Measurements from ENCODE around the gene TTF1. TPM values are rescaled to one million over a fixed set of nuclear protein-coding genes. Genes with fewer than 3 reads are reported as not detected.

The TTF1 gene
- polyA plus RNA-seq, 1 experiment = 5.9 TPM

GRCh38 chr9:132409828-132410528 lies 3.3 kb upstream of the TTF1 start, which contains the start of gene CFAP77:
TSS of gene CFAP77 (plus strand) at chr9:132410211. CDS start at chr9:132410272, 61 bp downstream.
- ChIA-PET CTCF (interaction anchor here (0.6 to 1.9 kb wide), 7 partner anchors 13 to 613 kb away, joined by 3 to 6 read pairs (median 3); no protein-coding TSS in a partner anchor), POLR2A (interaction anchor here (0.6 kb wide), 1 partner anchor 55 kb away, joined by 4 read pairs; the partner anchor contains the start of gene SETX)
- TF ChIP-seq CTCF (IDR thresholded peaks at IDR 0.05; ENCODE audit: insufficient read depth, low read depth, low read length) = no peak
- peaks cover 24% of the 10 kb centered on the region for H3K27me3 ChIP-seq (ENCODE audit: control insufficient read depth, insufficient read depth, low read length)
- peak within 1 kb of the TSS; percentile 45 for H3K4me3 ChIP-seq (ENCODE audit: low read depth, low read length)
- DNase-seq (ENCODE audit: low read depth) = no peak
- H3K36me3 ChIP-seq (ENCODE audit: control insufficient read depth, insufficient read depth, low read length) = no peaks in the 10 kb centered on the region

GRCh38 chr9:132408521-132408920 lies 1.9 kb upstream of the TTF1 start:
- no peak for TF ChIP-seq CTCF (IDR thresholded peaks at IDR 0.05; ENCODE audit: insufficient read depth, low read depth, low read length)
- H3K36me3 ChIP-seq (ENCODE audit: control insufficient read depth, insufficient read depth, low read length) = no peaks in the 10 kb centered on the region
- H3K4me3 ChIP-seq (ENCODE audit: low read depth, low read length) = no peak overlapping the region
- ChIA-PET CTCF (no interaction called here), POLR2A (no interaction called here)
- H3K27me3 ChIP-seq (ENCODE audit: control insufficient read depth, insufficient read depth, low read length) = peaks cover 12% of the 10 kb centered on the region
- no peak for DNase-seq (ENCODE audit: low read depth)

DNA sequence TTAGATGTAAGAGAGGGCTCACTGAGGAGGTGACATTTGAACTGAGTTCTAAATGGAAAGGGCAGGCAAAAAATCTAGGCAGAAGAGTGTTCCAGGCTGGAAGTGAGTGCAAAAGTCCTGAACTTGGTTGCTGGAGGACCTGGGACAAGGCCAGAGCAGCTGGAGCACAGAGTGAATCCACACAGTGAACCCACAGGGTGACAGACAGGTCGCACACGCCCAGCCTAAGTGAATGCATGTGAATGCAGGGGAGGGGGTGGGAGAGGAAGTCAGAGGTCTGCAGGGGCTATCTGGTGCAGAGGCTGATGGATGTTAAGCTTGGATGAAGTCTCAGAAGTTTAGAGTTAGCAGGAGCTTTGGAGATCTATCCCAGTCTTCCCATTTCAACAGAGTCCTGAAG lies 556 bp upstream of the TTF1 start:
- no peak for TF ChIP-seq CTCF (IDR thresholded peaks at IDR 0.05; ENCODE audit: insufficient read depth, low read depth, low read length)
- CTCF ChIA-PET = interaction anchor here (0.5 kb wide), 1 partner anchor 249 kb away, joined by 3 read pairs; no protein-coding TSS in a partner anchor
- peaks cover 1% of the 10 kb centered on the region; the same call in 1 of the 2 replicates for H3K36me3 ChIP-seq (ENCODE audit: control insufficient read depth, insufficient read depth, low read length)
- DNase-seq (ENCODE audit: low read depth) = no peak
- POLR2A ChIA-PET = no interaction called here
- H3K4me3 ChIP-seq (ENCODE audit: low read depth, low read length) = no peak overlapping the region
- peaks cover 10% of the 10 kb centered on the region for H3K27me3 ChIP-seq (ENCODE audit: control insufficient read depth, insufficient read depth, low read length)

DNA sequence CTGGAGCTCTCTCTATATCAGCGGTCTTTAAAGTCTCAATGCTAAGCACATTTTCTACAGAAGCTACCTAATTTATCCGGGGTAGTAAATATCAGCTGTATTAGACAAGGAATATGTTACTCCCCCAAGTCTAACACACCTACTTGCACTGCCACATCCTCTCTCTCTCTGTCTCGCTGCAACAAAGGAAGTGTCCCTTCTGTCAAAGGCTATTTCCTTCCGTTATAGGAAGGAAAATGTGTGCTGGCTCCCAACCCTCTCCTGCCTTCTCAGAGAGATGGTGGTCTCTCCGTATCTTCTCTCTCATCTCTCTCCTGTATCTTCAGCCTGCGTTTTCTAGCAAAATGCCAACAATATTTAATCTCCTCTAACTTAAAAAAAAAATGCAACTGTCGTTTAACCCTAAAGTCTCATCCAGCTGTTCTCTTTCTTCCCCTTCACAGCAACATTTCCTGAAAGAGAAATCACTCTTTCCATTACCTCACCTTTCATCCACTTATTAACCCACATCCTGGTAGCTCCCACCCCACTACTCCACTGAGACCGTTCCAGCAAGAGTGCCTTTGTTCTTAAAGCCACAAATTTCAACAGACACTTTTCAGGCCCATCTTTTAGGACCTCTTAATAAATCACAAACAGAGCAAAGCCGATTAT lies 2.3 kb downstream of the TTF1 start:
- ChIA-PET CTCF (no interaction called here), POLR2A (interaction anchor here (0.8 kb wide), 1 partner anchor 710 kb away, joined by 7 read pairs; no protein-coding TSS in a partner anchor)
- DNase-seq (ENCODE audit: low read depth) = no peak
- Histone ChIP-seq H3K27me3 (ENCODE audit: control insufficient read depth, insufficient read depth, low read length) (no peaks in the 10 kb centered on the region), H3K36me3 (ENCODE audit: control insufficient read depth, insufficient read depth, low read length) (peaks cover 6% of the 10 kb centered on the region), H3K4me3 (ENCODE audit: low read depth, low read length) (no peak overlapping the region)
- TF ChIP-seq CTCF (IDR thresholded peaks at IDR 0.05; ENCODE audit: insufficient read depth, low read depth, low read length) = no peak

GRCh38 chr9:132401824-132402223 lies 4.8 kb downstream of the TTF1 start:
- CTCF ChIA-PET = no interaction called here
- Histone ChIP-seq H3K36me3 (ENCODE audit: control insufficient read depth, insufficient read depth, low read length) (peaks cover 8% of the 10 kb centered on the region), H3K4me3 (ENCODE audit: low read depth, low read length) (no peak overlapping the region), H3K27me3 (ENCODE audit: control insufficient read depth, insufficient read depth, low read length) (no peaks in the 10 kb centered on the region)
- TF ChIP-seq CTCF (IDR thresholded peaks at IDR 0.05; ENCODE audit: insufficient read depth, low read depth, low read length) = no peak
- POLR2A ChIA-PET = no interaction called here
- no peak for DNase-seq (ENCODE audit: low read depth)
